Measurements from ENCODE around the gene MAP3K12.

DNA sequence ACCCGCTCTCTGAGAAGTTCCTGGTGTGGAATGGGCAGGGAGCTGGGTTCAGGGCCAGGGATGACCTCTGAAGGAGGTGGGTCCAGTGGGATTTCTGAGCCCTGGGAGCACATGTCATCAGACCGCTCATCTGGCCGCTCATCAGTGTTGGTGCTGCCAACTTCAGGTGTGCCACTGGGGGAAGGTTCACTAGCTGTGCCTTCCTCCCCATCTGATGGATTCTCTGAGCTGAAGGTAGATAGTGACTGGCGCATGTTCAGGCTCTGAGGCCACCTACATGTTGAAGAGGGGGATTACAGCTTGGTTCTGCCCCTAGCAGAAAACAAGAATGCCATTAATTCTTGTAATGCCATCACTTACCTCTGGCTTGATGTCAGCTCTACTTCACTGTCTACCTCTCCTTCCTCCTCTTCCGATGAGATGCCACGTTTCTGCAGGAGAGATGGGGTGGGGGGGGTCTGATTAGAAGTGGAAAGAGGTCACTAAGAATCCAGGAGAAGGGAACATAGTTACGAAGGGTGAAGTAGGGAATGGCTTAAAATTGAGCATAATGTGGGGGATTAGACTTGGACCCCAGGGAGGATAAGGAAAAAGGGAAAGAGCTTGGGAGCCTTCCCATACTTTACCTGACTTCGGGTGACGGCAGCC, 17.2 kb downstream of the MAP3K12 start:
- TF ChIP-seq, protein P1, sequence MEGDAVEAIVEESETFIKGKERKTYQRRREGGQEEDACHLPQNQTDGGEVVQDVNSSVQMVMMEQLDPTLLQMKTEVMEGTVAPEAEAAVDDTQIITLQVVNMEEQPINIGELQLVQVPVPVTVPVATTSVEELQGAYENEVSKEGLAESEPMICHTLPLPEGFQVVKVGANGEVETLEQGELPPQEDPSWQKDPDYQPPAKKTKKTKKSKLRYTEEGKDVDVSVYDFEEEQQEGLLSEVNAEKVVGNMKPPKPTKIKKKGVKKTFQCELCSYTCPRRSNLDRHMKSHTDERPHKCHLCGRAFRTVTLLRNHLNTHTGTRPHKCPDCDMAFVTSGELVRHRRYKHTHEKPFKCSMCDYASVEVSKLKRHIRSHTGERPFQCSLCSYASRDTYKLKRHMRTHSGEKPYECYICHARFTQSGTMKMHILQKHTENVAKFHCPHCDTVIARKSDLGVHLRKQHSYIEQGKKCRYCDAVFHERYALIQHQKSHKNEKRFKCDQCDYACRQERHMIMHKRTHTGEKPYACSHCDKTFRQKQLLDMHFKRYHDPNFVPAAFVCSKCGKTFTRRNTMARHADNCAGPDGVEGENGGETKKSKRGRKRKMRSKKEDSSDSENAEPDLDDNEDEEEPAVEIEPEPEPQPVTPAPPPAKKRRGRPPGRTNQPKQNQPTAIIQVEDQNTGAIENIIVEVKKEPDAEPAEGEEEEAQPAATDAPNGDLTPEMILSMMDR (IDR thresholded peaks at IDR 0.05) = no peak
- no peak for TF ChIP-seq POLR2A (IDR thresholded peaks at IDR 0.05)
